Fibroblast of villous mesenchyme (primary cell): Measurements from ENCODE around the gene MTOR. TPM values are rescaled to one million over a fixed set of nuclear protein-coding genes. Genes with fewer than 3 reads are reported as not detected.

Experiments used
- DNase-seq: peaks from one replicate; pipeline ENCODE4 v3.0.0-alpha.2; 2010; ENCODE audit warnings: low read depth
- H3K4me3 ChIP-seq: 2 replicates; pipeline ENCODE4 v1.5.1; 2011; ENCODE audit warnings: low read depth, mild to moderate bottlenecking, low read length
- CTCF ChIP-seq: IDR thresholded peaks from 2 replicates; pipeline ENCODE4 v1.5.1; 2012; ENCODE audit warnings: low read depth, mild to moderate bottlenecking, low read length; ENCODE audit not compliant: insufficient read depth
- total RNA-seq: library from RNA; depleted of rRNA; stranded (reverse); fragments of >200 nt; gene quantifications from 2 replicates; pipeline ENCODE4 v1.2.3, GENCODE V29; 2012

MTOR gene
- total RNA-seq, 1 donor: 47.5 TPM

GRCh38 chr1:11131816-11132215 is 130.5 kb downstream of the MTOR start:
- no peak overlapping the region for H3K4me3 ChIP-seq
- TF ChIP-seq CTCF: no peak
- no peak for DNase-seq

- TF ChIP-seq CTCF: no peak
- DNase-seq: no peak
- no peak overlapping the region for H3K4me3 ChIP-seq
These were observed 131.9 kb downstream of the MTOR start for GRCh38 chr1:11130406-11130805.

GRCh38 chr1:11129649-11130390 is 132.5 kb downstream of the MTOR start:
- no peak for TF ChIP-seq CTCF
- no peak for DNase-seq
- no peak overlapping the region for H3K4me3 ChIP-seq

GRCh38 chr1:11126569-11126968 is 135.8 kb downstream of the MTOR start:
- TF ChIP-seq CTCF: no peak
- DNase-seq: peak; percentile 3
- no peak overlapping the region for H3K4me3 ChIP-seq

GRCh38 chr1:11125931-11126330 is 136.4 kb downstream of the MTOR start:
- DNase-seq: no peak
- TF ChIP-seq CTCF: no peak
- no peak overlapping the region for H3K4me3 ChIP-seq

GRCh38 chr1:11124965-11125364 is 137.4 kb downstream of the MTOR start:
- DNase-seq: no peak
- no peak overlapping the region for H3K4me3 ChIP-seq
- no peak for TF ChIP-seq CTCF

- no peak overlapping the region for H3K4me3 ChIP-seq
- TF ChIP-seq CTCF: no peak
- no peak for DNase-seq
These were observed 146.0 kb downstream of the MTOR start for GRCh38 chr1:11116318-11116717.
